Measurements from ENCODE around the gene OPHN1. TPM values are rescaled to one million over a fixed set of nuclear protein-coding genes. Genes with fewer than 3 reads are reported as not detected.
"Not testable (repeated sequence)": the region's sequence is repeated elsewhere in the genome, so short reads cannot be mapped to it uniquely, and the experiment has no call there.

The OPHN1 gene
- total and polyA plus RNA-seq, 5 experiments from 2014 or later = 0.05 TPM; not detected in 4

DNA sequence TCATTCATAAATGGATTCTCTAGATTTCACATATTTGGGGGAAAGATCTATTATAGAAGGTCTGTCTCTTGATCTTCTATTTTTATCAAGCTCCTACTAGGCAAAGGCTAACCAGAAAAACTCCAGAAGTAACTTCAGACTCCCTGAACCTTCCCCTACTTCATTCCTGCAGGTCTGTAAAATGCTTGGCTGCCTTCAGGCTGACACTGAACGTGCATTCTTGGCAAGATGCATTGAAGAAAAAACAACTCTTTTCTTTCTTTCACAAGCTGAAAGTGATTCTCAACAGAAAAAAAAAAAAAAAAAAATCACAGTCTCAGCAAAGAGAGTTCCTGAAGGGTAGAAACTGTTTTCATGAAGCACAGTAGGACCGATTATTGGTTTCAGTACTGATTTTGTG is 12.7 kb downstream of the OPHN1 start:
- Mint-ChIP-seq H3K9me3 (no peaks in the 10 kb centered on the region), H3K4me3 (no peak overlapping the region), H3K27ac (no peak overlapping the region), H3K4me1 (no peaks in the 10 kb centered on the region), H3K27me3 (peaks cover 0 to 18% (median 6%) of the 10 kb centered on the region in 5 donors), H3K36me3 (no peaks in the 10 kb centered on the region)
- POLR2A ChIA-PET = no interaction called here
- no peak for ATAC-seq
- no peak for DNase-seq

DNA sequence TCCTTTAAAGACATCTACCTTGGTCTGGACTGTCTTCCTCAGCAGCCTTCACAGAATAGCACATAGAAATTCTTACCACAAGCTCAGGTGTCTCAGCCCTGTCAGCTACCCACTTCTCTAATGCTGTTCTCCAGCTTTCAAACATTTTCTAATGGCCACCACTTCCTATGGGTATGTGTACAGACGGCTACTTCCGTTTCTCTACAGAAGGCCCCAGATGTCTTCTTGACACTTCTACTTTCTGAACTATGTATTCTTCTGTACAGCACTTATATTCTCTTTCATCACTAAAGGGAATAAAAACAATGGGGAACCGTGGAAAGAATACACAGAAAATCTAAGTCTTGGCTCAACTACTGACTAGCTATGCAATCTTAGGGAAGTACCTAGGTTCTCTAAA is 13.3 kb downstream of the OPHN1 start:
- no peaks in the 10 kb centered on the region for H3K9me3 Mint-ChIP-seq
- POLR2A ChIA-PET = no interaction called here
- peak overlapping the region in 1 of 10 donors; percentile 68 for H3K27ac Mint-ChIP-seq

DNA sequence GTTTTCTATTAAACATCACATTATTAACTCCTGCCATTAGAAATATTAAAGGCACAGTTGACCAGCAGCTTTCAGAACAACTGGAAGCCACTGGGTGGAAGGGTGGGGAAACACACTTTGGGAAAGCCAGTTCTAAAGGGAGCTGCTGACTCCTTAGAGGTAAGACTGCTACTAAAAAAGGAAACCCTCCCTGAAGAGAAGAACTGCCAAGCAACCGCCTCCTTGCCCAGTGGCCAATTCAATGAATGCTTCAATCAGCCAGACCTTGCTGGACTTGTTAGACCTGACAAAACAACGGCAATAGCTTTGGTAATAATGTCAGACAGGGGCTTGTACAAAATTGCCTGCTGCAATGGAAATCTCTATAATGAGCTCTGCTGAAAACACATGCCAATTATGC is 15.6 kb downstream of the OPHN1 start:
- H3K27ac Mint-ChIP-seq = no peak overlapping the region
- H3K36me3 Mint-ChIP-seq = no peaks in the 10 kb centered on the region
- H3K27me3 Mint-ChIP-seq = peaks cover 0 to 18% (median 6%) of the 10 kb centered on the region in 5 donors
- no peaks in the 10 kb centered on the region for H3K4me1 Mint-ChIP-seq
- H3K4me3 Mint-ChIP-seq = no peak overlapping the region
- DNase-seq (no peak), ATAC-seq (no peak)
- H3K9me3 Mint-ChIP-seq = no peaks in the 10 kb centered on the region
- POLR2A ChIA-PET = no interaction called here

More for the DNA sequence above, 13.3 kb downstream of the OPHN1 start:
- ATAC-seq (no peak), DNase-seq (no peak)
- no peaks in the 10 kb centered on the region for H3K4me1 Mint-ChIP-seq
- no peak overlapping the region for H3K4me3 Mint-ChIP-seq
- H3K27me3 Mint-ChIP-seq = peaks cover 0 to 18% (median 6%) of the 10 kb centered on the region in 5 donors
- no peaks in the 10 kb centered on the region for H3K36me3 Mint-ChIP-seq

DNA sequence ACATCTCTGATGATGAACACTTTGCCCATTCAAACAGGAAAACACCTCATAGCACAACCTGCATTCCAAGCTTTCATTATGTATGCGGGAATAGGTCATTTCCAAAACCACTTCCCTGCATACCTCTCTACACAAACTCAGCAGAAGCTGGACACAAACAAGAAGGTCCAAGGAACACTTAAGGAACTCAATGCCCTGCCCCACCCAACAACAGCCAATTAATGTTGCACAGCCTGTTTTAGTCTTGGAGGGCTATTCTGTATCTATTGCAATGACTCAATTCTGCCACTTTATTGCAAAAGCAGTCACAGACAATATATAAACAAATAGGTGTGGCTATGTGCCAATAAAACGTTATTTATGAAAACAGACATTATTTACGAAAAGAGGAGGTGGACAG is 16.7 kb downstream of the OPHN1 start:
- H3K27me3 Mint-ChIP-seq = peaks cover 0 to 13% (median 4%) of the 10 kb centered on the region in 5 donors
- H3K4me1 Mint-ChIP-seq = no peaks in the 10 kb centered on the region
- POLR2A ChIA-PET = no interaction called here

DNA sequence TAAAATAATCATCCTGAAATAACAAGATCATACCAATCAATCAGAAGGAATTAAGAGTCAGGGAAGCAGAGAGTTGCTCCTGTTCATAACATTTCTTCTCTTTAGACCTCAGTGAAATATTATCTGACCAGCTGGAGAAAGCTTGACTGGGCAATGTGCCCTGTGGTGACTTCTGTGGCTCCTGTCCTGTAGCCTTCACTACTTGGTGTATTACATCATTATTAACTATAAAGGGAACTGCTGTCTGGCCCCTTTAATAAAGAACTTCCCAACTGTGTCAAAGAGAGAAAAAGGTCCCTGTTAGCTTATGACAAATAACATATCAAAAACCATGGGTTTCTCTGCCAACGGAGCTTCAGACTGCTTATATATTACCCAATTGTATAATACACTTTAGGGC is 18.0 kb downstream of the OPHN1 start:
- H3K4me1 Mint-ChIP-seq = no peaks in the 10 kb centered on the region
- H3K36me3 Mint-ChIP-seq = no peaks in the 10 kb centered on the region
- H3K4me3 Mint-ChIP-seq = no peak overlapping the region
- DNase-seq = no peak
- ATAC-seq = no peak
- no peaks in the 10 kb centered on the region for H3K9me3 Mint-ChIP-seq
- no peak overlapping the region for H3K27ac Mint-ChIP-seq
- peaks cover 0 to 13% (median 4%) of the 10 kb centered on the region in 5 donors for H3K27me3 Mint-ChIP-seq
- POLR2A ChIA-PET = no interaction called here

More for the DNA sequence above, 16.7 kb downstream of the OPHN1 start:
- no peak overlapping the region for H3K4me3 Mint-ChIP-seq
- no peaks in the 10 kb centered on the region for H3K9me3 Mint-ChIP-seq
- no peaks in the 10 kb centered on the region for H3K36me3 Mint-ChIP-seq
- ATAC-seq (no peak), DNase-seq (no peak)
- no peak overlapping the region for H3K27ac Mint-ChIP-seq

DNA sequence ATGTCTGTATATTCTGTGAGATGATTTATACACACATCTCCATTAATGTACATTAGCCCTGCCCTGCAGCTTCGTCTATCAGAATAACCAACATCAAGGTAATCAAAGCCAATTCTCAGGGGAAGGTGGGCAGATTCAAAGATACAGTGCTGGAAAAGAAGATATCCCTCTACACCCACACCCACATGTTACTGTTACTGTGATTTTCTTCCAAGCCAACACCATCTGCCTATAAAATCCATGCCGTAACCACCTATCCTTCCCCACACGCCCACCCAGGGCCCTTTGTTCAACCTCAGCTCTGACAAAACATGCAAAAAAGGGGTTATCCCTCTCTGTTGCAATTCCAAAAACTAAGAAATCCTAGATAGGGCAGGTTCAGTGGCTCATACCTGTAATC is 20.0 kb downstream of the OPHN1 start:
- POLR2A ChIA-PET = no interaction called here
- no peaks in the 10 kb centered on the region for H3K36me3 Mint-ChIP-seq
- H3K4me3 Mint-ChIP-seq = no peak overlapping the region
- no peak for DNase-seq
- H3K9me3 Mint-ChIP-seq = no peaks in the 10 kb centered on the region
- H3K4me1 Mint-ChIP-seq = no peaks in the 10 kb centered on the region
- H3K27ac Mint-ChIP-seq = no peak overlapping the region
- ATAC-seq = no peak
- H3K27me3 Mint-ChIP-seq = peaks cover 0 to 8% (median 3%) of the 10 kb centered on the region in 5 donors

DNA sequence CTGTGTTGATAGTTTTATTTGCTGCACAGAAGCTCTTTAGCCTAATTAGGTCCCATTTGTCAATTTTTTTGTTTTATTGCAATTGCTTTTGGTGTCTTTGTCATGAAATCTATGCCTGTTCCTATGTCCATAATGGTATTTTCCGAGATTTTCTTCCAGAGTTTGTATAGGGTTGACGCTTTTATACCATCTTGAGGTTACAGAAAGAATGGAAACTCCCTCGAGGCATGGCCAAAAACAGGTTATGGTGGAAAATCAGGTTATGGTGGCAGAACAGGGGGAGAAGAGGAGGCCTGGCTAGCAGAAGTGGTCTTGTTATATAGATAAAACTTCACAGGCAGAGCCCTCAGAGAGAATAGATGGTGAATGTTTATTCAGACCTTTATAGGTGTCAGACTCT is 21.6 kb downstream of the OPHN1 start:
- POLR2A ChIA-PET = no interaction called here
- H3K27ac Mint-ChIP-seq = no peak overlapping the region
- no peaks in the 10 kb centered on the region for H3K36me3 Mint-ChIP-seq
- H3K27me3 Mint-ChIP-seq = peaks cover 0 to 6% (median 4%) of the 10 kb centered on the region in 5 donors
- no peak overlapping the region for H3K4me3 Mint-ChIP-seq
- H3K9me3 Mint-ChIP-seq = no peaks in the 10 kb centered on the region
- ATAC-seq (no peak), DNase-seq (no peak)
- no peaks in the 10 kb centered on the region for H3K4me1 Mint-ChIP-seq

DNA sequence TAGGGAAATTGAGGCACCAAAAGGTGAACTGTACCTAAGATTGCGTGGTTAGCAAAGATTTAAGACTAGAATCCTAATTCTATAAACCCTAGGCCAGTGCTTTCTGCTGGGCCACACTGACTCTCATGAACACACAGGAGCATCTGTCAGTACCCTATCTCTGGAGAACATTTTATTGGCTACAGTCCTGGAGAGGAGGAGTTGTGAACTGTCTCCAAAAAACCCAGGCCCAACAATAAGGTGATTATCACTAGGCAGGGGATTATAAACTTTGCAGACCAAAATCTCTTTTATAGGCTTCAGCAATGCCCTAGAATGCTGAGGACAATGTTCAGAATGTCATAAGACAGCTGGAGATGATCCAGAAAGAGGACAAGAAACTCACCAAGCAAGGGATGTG is 24.1 kb downstream of the OPHN1 start:
- ATAC-seq (no peak), DNase-seq (no peak)
- Mint-ChIP-seq H3K27ac (no peak overlapping the region), H3K4me3 (no peak overlapping the region), H3K36me3 (no peaks in the 10 kb centered on the region), H3K9me3 (no peaks in the 10 kb centered on the region), H3K4me1 (no peaks in the 10 kb centered on the region), H3K27me3 (peaks cover 0 to 2% (median 0%) of the 10 kb centered on the region in 5 donors)
- POLR2A ChIA-PET = no interaction called here

DNA sequence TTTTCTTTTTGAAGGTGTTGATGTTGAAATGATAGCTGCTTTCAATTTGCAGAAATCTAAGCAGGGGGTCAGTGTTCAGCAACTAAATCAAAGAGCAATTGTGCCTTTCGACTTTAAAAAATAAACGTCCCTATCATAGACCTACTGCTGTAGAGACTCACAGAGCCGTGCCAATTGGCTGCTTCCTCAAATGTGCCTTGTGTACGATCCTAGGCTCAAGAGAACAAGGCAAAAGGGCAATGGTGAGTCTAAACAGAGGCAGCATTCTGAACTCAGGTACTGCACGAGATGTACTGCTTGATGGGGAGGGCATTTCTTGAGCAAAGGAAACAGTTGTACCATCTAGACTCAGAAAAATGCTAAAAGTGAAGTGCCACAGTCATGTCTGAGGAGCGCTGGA is 29.8 kb downstream of the OPHN1 start:
- H3K36me3 Mint-ChIP-seq = no peaks in the 10 kb centered on the region
- no peaks in the 10 kb centered on the region for H3K4me1 Mint-ChIP-seq
- no peak for ATAC-seq
- peaks cover 0 to 6% (median 5%) of the 10 kb centered on the region in 5 donors for H3K27me3 Mint-ChIP-seq
- no peak for DNase-seq
- POLR2A ChIA-PET = no interaction called here
- H3K9me3 Mint-ChIP-seq = no peaks in the 10 kb centered on the region
- no peak overlapping the region for H3K27ac Mint-ChIP-seq
- H3K4me3 Mint-ChIP-seq = no peak overlapping the region

DNA sequence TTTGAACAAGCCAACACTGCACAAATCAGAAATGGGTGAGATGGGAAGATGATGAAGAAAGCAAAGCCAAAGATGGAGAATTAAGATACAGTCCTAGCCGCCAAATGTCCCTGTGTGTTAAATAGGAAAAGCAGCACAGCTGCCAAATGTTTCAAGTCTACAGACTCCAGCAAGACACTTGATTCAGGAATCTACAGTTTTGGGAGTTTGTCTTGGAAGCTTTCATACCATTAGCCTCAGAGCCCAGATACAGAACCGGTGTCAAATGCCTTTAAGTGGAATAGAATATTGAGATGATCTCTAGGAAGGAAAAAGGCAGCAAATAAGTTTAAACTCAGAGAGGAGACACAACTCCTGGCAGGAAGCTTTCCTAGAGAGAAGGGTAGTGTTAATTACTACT is 30.3 kb downstream of the OPHN1 start:
- Mint-ChIP-seq H3K27ac (no peak overlapping the region), H3K4me3 (no peak overlapping the region), H3K9me3 (no peaks in the 10 kb centered on the region), H3K27me3 (peaks cover 0 to 6% (median 3%) of the 10 kb centered on the region in 5 donors), H3K4me1 (no peaks in the 10 kb centered on the region), H3K36me3 (no peaks in the 10 kb centered on the region)
- ATAC-seq = no peak
- POLR2A ChIA-PET = no interaction called here
- no peak for DNase-seq

DNA sequence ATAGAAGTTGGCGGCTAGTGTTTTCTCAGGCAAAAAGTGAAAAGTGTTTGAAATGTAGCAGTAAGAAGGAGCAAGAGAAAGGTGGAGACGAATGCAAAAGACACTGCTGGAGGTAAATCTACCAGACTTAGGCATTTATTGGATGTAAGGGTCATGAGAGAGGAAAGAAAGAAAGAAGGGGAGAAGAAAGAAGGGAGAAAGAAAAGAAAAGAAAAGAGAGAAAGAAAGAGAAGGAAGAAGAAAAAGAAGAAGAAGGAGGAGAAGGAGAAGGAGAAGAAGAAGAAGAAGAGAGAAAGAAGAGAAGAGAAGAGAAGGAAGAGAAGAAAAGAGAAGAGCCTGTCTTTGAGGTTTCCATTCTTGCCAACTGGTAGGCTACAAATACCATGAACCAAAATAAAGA is 31.2 kb downstream of the OPHN1 start:
- Mint-ChIP-seq H3K9me3 (no peaks in the 10 kb centered on the region), H3K4me3 (no peak overlapping the region), H3K4me1 (no peaks in the 10 kb centered on the region), H3K27me3 (peaks cover 0 to 6% (median 3%) of the 10 kb centered on the region in 5 donors), H3K27ac (no peak overlapping the region), H3K36me3 (no peaks in the 10 kb centered on the region)
- DNase-seq (no peak), ATAC-seq (no peak)
- POLR2A ChIA-PET = no interaction called here

DNA sequence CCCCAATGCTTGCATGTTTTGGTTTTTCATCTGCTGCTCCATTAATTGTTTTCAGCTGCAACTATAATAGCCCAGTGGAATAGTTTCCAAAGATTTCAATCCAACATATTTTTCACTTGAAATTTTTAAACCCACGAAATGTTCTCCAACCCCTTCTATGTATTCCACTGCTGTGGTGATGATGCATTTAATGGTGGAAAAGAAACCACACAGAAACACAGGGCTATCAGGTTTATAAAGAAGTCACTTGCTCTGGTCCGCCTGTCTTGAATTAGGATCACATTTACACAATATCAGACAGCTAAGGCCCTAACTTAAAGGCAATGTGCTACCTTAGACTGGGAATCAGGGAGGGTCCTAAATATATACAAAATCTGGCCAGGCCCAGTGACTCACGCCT is 35.0 kb downstream of the OPHN1 start:
- H3K9me3 Mint-ChIP-seq = no peaks in the 10 kb centered on the region
- no peaks in the 10 kb centered on the region for H3K36me3 Mint-ChIP-seq
- ATAC-seq (no peak), DNase-seq (no peak)
- H3K27ac Mint-ChIP-seq = no peak overlapping the region
- H3K27me3 Mint-ChIP-seq = peaks cover 0 to 6% (median 3%) of the 10 kb centered on the region in 5 donors
- POLR2A ChIA-PET = no interaction called here
- H3K4me3 Mint-ChIP-seq = no peak overlapping the region
- no peaks in the 10 kb centered on the region for H3K4me1 Mint-ChIP-seq

DNA sequence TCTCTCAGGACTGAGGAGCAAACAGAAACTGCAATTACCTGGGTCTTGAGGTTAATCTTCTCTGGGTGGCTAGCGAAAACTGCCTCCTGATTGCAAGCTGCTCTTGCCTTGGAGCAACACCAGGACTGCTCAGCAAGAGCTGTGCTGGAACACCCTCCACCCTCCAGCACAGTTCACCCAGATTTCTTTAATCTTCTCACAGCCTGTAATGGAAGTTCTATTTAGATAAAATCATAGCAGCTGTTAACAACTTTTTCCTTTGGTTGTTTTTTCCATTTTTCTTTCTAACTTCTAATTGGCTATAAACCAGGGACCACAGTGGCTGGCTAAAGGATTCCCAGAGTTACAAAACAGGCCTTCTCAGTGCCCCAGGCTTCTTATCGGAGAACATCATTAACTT is 36.3 kb downstream of the OPHN1 start:
- POLR2A ChIA-PET = no interaction called here
- ATAC-seq (no peak), DNase-seq (no peak)

DNA sequence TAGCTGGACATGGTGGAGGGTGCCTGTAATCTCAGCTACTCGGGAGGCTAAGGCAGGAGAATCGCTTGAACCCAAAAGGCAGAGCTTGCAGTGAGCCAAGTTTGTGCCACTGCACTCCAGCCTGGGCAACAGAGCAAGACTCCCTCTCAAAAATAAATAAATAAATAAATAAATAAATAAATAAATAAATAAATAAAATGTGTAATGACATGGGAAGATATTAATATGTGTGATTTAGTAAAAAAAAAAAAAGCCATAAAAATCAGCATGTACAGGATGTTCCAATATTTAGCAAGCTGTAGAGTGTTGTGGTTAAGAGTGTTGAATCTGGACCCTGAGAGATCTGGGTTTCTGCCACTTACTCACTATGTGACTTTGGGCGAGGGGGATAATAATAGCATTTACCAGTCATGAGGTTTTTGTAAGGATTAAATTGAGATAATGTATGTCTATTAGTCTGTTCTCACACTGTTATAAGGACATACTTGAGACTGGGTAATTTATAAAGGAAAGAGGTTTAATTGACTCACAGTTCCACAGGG is 43.8 kb downstream of the OPHN1 start:
- H3K4me1 Mint-ChIP-seq, DNase-seq, H3K27ac Mint-ChIP-seq, H3K4me3 Mint-ChIP-seq, H3K9me3 Mint-ChIP-seq, H3K36me3 Mint-ChIP-seq, ATAC-seq, H3K27me3 Mint-ChIP-seq, POLR2A ChIA-PET: not testable (repeated sequence)

More for the DNA sequence above, 36.3 kb downstream of the OPHN1 start:
- no peak overlapping the region for H3K4me3 Mint-ChIP-seq
- H3K4me1 Mint-ChIP-seq = no peaks in the 10 kb centered on the region
- no peak overlapping the region for H3K27ac Mint-ChIP-seq
- H3K9me3 Mint-ChIP-seq = no peaks in the 10 kb centered on the region
- H3K27me3 Mint-ChIP-seq = peaks cover 0 to 6% (median 3%) of the 10 kb centered on the region in 5 donors
- no peaks in the 10 kb centered on the region for H3K36me3 Mint-ChIP-seq

Data from naive thymus-derived CD8-positive, alpha-beta T cell (primary cell).